Loucy (cell line): Measurements from ENCODE around the gene PHRF1.

Experiments used
- EZH2phosphoT487 ChIP-seq: fragments of 200-600 bp; IDR thresholded peaks from 2 replicates; pipeline ENCODE4 v1.6.1; 2018; ENCODE audit warnings: antibody characterized with exemption, mild to moderate bottlenecking, moderate library complexity, borderline replicate concordance
- TF ChIP-seq, protein P1 (sequence below): fragments of 200-600 bp; sonication (generic); conservative IDR thresholded peaks from 2 replicates; pipeline ENCODE4 v1.5.1; 2014; ENCODE audit warnings: mild to moderate bottlenecking, antibody characterized with exemption, low read length

GRCh38 chr11:533586-534395 is 42.5 kb upstream of the PHRF1 start:
- no peak for TF ChIP-seq EZH2phosphoT487
- TF ChIP-seq, protein P1, sequence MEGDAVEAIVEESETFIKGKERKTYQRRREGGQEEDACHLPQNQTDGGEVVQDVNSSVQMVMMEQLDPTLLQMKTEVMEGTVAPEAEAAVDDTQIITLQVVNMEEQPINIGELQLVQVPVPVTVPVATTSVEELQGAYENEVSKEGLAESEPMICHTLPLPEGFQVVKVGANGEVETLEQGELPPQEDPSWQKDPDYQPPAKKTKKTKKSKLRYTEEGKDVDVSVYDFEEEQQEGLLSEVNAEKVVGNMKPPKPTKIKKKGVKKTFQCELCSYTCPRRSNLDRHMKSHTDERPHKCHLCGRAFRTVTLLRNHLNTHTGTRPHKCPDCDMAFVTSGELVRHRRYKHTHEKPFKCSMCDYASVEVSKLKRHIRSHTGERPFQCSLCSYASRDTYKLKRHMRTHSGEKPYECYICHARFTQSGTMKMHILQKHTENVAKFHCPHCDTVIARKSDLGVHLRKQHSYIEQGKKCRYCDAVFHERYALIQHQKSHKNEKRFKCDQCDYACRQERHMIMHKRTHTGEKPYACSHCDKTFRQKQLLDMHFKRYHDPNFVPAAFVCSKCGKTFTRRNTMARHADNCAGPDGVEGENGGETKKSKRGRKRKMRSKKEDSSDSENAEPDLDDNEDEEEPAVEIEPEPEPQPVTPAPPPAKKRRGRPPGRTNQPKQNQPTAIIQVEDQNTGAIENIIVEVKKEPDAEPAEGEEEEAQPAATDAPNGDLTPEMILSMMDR: no peak
